HEK293T (cell line): ENCODE data around the gene SLC25A42.

Experiments used
- ARNT ChIP-seq: fragments of 450-650 bp; IDR thresholded peaks from 2 replicates; pipeline ENCODE4 v1.6.1; 2017; ENCODE audit warnings: mild to moderate bottlenecking
- BHLHE40 ChIP-seq: fragments of 450-650 bp; IDR thresholded peaks from 2 replicates; pipeline ENCODE4 v1.6.1; 2016; ENCODE audit warnings: mild to moderate bottlenecking, moderate library complexity, borderline replicate concordance
- CTBP1 ChIP-seq: fragments of 450-650 bp; IDR thresholded peaks from 2 replicates; pipeline ENCODE4 v1.6.1; 2016; ENCODE audit warnings: borderline replicate concordance
- ELF4 ChIP-seq: fragments of 450-650 bp; IDR thresholded peaks from 2 replicates; pipeline ENCODE4 v1.6.1; 2017; ENCODE audit warnings: antibody characterized with exemption
- FOXK2 ChIP-seq: fragments of 450-650 bp; IDR thresholded peaks from 2 replicates; pipeline ENCODE4 v1.6.1; 2016; ENCODE audit warnings: mild to moderate bottlenecking
- FOXM1 ChIP-seq: fragments of 450-650 bp; IDR thresholded peaks from 2 replicates; pipeline ENCODE4 v1.6.1; 2017; ENCODE audit warnings: mild to moderate bottlenecking, borderline replicate concordance
- LEF1 ChIP-seq: fragments of 450-650 bp; IDR thresholded peaks from 2 replicates; pipeline ENCODE4 v1.6.1; 2017; ENCODE audit warnings: mild to moderate bottlenecking, borderline replicate concordance
- NFRKB ChIP-seq: fragments of 450-650 bp; IDR thresholded peaks from 2 replicates; pipeline ENCODE4 v1.6.1; 2016; ENCODE audit warnings: mild to moderate bottlenecking, moderate library complexity
- PKNOX1 ChIP-seq: fragments of 450-650 bp; IDR thresholded peaks from 2 replicates; pipeline ENCODE4 v1.6.1; 2016
- SP1 ChIP-seq: fragments of 450-650 bp; IDR thresholded peaks from 2 replicates; pipeline ENCODE4 v1.6.1; 2017
- SUZ12 ChIP-seq: fragments of 450-650 bp; IDR thresholded peaks from 2 replicates; pipeline ENCODE4 v1.6.1; 2016; ENCODE audit warnings: mild to moderate bottlenecking
- ZNF384 ChIP-seq: fragments of 450-650 bp; IDR thresholded peaks from 2 replicates; pipeline ENCODE4 v1.6.1; 2016

GRCh38 chr19:19107654-19108053 lies 43.9 kb downstream of the SLC25A42 start:
- TF ChIP-seq SUZ12 (no peak), LEF1 (no peak), NFRKB (no peak), PKNOX1 (no peak), BHLHE40 (no peak), FOXM1 (no peak), ARNT (no peak), CTBP1 (no peak), ELF4 (no peak), SP1 (no peak), ZNF384 (no peak), FOXK2 (no peak)
